AG20443 (cell line): ENCODE measurements around the gene UBAP2.
"Not testable (repeated sequence)": the region's sequence is repeated elsewhere in the genome, so short reads cannot be mapped to it uniquely, and the experiment has no call there.

ENCODE experiments used
- DNase-seq: peaks from one replicate; pipeline ENCODE4 v3.0.0; 2012; ENCODE audit warnings: low spot score, mixed read lengths

UBAP2 gene

DNA sequence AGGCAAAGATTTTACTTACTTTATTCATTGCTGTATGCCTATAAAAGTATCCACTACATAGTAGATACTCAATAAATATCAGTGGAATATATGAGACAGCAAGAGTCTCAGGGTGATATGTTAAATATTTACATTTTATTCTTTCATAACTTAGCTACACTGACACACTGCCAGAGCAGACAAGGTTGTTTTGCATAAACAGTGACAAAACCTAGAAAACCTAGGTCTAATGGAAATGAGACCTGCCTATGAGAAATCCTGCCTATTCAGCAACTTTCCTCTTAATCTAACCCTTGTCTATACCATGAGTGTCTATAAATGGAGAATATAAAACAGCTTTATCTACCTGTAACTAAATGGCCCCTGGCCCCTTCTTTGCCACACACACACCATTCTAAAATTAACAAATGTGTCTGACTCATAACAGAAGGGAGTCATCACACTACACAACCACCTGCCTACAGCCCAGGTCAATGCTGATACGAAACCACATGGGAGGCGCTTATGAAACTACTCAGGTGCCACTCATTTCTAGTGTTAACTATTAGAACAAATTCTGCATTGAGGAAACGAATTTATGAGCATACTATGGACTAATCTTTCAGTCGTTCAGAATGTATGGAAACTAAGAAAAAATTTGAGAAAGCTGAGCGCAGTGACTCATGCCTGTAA is 60.3 kb downstream of the UBAP2 start:
- no peak for DNase-seq

DNA sequence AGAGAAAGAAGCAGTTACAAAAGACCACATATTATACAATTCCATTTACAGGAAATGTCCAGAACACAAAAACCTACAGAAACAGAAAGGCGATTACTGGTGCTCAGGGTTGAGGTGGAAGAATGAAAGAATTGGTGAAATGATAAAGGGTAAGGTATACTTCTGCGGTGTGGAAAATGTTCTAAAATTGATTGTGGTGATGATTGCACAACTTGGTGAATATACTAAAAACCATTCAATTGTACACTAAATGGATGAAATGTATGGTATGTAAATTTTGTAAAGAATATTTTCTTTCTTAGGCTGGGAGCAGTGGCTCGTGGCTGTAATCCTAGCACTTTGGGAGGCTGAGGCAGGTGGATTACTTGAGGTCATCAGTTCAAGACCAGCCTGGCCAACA is 72.3 kb downstream of the UBAP2 start:
- no peak for DNase-seq

DNA sequence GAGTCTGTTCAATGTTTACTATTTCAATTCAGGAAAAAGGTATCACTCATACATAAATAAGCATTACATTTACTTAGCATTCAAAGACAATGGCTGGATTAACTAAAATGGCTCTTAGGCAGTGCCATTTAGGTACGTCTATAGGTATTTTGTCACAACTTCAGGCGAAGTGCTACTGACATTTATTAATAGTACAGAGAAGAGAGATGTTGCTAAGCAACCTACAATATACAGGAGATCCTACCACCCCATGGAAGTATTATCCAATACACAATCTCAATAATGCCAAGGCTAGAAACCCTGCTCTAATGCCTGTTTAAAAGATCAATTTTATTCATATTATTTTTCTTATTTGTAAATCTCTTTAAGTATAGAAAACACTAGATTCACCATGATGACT is 76.0 kb downstream of the UBAP2 start:
- DNase-seq: no peak

DNA sequence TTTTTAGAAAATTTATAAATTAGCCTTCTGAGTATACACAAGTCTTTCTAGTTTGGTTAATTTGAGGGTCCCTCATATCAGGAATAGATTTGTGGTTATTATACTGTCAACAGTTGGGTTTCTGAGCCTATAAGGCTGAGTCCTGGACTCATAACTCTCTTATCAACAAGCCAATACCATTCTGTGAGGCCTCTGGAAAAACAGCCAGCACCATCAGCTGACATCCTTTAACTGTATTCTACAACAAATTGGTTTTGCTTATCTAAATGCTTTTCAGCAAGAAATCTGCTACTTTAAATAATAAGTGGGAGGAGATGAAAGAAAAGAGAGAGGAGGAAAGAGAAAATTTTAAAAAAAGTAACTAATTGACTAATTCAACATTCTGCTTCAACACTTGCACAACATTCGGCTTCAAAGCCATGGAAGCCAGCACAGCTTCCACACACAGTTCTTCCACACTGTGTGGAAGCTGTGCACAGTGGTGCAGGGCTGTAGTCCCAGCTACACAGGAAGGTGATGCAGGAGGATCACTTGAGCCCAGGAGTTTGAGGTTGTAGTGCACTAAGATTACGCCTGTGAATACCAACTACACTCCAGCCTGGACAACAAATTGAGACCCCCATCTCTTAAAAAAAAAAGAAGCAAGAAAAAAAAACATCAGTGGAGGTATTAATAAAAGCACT is 84.5 kb downstream of the UBAP2 start:
- no peak for DNase-seq

DNA sequence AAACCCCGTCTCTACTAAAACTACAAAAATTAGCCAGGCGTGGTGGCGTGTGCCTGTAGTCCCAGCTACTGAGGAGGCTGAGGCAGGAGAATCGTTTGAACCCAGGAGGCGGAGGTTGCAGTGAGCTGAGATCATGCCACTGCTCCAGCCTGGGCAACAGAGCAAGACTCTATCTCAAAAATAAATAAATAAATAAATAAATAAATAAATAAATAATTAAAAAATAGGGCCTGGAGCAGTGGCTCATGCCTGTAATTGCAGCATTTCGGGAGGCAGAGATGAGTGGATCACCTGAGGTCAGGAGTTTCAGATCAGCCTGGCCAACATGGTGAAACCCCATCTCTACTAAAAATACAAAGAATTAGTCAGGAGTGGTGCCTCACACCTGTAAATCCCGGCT is 86.2 kb downstream of the UBAP2 start:
- DNase-seq: not testable (repeated sequence)

DNA sequence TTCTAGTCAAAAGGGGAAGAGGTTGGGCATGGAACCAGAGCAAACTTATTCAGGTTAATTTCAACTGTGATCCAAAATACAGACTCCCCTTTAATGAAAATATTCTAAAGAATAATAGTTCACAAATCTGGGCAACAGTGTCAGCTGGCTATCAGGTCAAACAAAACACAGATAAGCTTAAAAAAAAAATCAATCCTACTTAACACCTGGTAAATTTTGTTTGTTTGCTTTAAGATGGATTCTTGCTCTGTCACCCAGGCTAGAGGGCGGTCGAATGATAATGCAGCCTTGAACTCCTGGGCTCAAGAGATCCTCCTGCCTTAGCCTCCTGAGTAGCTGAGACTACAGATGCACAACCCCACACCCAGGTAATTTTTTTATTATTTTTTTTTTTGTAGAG is 89.0 kb downstream of the UBAP2 start:
- DNase-seq: no peak

DNA sequence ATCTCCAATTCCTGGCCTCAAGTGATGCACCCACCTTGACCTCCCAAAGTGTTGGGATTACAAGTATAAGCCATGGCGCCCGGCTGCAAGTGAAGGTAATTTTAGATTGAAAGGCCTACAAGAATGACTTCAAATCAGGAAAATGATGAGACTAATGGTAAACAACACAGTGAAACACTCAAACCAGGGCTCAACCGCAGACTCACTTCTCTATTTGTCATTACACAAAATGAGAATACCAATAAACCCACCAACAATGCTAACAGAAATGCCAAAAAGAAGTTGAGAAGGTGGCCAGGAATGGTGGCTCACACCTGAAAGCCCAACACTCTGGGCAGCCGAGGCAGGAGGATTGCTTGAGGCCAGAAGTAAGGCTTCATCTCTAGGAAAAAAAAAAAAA is 92.1 kb downstream of the UBAP2 start:
- no peak for DNase-seq

DNA sequence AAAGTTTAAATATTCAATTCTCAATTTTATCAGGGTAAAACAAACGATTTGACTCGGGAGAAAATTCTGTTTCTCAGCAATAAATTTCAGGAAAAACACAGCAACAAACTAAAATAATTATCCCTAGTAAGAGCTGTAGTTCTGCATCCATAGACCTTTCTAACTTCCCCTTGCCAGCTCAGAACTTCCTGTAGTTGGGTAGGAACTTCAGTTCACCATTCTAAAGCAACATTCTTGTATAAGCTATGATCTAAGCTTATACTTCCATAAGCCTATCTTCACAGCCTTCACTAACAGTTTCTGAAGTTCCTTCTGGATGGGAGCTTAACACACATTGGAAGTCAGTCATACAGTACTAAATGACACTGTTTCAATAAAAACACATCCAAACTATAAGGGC is 96.6 kb downstream of the UBAP2 start:
- no peak for DNase-seq

DNA sequence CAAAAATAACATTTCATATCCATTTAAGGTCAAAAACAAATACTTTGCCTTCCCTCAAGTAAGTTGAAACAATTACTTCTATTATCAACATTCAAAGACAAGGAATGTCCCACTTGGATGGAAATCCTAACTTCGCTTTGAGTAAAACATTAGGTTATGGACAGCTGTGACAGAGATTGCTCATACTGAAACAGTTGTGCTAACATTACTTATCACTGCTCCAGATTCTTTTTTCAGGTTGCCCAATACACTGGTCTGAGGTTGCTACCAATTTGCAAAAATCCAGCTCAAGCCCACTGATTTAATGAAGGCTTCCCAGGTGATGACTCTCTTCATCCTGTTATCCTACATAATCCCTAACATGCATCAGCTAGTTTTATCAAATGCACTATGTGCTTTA is 98.3 kb downstream of the UBAP2 start:
- no peak for DNase-seq

DNA sequence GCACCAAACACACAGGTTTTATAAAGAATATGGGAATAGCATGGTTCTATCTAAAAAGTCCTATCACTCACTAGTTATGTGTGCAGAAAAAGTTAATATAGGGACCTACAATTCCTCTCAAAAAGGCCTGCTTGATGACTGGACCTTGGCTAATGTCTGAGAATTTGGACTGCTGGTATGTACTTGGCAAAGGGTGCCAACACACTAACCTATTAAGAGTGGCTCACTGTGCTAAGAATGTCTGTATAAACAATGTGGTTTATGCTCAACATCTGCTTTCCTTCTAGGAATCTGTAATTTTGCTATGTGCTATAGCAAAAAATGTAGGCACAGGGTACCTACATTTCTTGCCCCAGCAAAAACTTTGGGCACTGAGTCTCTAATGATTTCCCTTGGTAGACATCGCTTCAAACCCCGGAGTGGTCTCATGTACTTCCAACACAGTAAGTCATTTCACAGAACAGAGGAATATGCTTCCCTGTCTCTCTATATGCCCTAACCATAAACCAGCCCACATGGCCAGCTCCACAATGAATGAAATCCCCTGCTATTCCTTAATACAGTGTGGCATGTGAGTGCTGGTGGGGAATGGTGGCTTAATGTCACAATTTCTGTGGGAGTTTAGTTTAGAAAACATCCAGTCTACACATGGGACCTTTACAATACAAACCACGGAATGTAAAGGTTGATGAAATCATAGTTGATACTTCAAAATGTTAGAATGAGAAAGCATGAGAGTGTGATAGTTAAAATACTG is 101.7 kb downstream of the UBAP2 start:
- peak; percentile 92 for DNase-seq

DNA sequence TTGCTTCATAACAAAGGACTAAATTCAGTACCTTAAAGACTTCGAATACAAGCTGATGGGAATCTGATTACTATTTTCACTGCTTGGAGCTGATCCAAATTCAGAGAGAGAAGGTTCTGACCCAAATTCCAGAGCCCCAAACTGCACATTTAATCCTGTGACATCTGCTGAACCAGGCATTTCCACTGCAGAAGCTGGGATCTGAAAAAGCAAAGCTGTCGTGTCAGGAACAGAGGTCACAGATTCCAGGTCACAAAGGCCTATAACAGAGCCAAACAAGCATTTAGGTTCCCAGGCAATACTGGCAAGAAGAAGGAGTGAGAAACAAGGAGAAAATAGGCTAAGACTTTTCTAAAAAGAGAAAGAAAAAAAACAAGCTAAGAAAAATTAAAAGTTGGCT is 105.3 kb downstream of the UBAP2 start:
- no peak for DNase-seq

DNA sequence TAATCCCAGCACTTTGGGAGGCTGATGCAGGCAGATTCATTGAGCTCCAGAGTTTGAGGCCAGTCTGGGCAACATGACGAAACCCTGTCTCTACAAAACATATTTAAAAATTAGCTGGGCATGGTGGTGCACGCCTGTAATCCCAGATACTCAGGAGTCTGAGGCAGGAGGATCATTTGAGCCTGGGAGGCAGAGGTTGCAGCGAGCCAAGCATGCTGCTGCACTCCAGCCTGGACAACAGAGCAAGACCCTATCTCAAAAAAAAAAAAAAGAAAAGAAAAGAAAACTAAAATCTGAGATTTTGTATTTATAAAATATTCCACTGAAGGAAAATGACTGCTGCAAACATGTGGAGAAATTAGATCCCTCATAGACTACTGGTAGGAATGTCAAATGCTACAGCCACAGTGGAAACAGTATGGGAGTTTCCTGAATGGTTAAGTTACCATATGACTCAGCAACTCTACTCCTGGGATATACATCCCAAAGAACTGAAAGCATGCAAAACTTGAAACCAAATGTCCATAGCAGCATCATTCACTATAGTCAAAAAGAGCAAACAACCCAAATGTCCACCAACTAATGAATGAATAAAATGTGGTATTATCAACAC is 106.1 kb downstream of the UBAP2 start:
- DNase-seq: no peak

DNA sequence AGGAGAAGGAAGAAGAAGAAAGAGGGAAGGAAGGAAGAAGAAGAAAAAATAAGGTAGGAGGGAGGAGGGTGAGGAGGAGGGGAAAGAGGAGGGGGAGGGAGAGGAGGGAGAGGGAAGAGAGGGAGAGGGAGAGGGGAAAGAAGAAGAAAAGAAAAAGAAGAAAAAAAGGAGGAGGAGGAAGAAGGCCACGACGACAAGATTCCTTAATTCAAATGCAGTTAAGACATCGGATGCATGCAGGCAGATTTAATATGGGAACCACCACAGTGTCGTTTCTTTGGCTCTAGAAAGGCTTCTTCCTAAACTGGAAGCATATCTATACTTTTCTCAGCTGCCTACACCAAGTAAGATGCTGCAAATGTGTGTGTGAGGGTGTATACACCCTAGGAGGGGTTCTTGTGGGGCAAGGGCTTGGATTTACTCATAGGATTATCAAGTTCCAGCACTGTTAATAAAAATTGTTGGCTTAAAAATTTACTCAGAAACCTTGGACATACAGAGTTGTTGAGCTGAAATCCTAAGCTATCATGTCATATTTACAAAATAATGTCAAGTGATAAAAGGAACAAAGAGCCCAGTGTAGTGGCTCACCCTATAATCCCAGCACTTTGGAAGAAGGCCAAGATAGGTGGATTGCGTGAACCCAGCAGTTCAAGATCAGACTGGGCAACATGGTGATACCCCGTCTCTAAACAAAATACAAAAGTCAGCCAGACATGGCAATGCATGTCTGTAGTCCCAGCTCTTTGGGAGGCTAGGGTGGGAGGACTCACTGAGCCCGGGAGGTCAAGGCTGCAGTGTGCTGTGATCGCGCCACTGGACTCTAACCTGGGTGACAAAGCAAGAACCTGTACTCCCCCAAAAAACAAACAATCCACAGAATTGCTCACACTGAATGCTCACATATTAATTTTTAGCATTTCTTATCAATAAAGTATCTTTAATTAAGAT is 108.5 kb downstream of the UBAP2 start:
- DNase-seq: no peak

DNA sequence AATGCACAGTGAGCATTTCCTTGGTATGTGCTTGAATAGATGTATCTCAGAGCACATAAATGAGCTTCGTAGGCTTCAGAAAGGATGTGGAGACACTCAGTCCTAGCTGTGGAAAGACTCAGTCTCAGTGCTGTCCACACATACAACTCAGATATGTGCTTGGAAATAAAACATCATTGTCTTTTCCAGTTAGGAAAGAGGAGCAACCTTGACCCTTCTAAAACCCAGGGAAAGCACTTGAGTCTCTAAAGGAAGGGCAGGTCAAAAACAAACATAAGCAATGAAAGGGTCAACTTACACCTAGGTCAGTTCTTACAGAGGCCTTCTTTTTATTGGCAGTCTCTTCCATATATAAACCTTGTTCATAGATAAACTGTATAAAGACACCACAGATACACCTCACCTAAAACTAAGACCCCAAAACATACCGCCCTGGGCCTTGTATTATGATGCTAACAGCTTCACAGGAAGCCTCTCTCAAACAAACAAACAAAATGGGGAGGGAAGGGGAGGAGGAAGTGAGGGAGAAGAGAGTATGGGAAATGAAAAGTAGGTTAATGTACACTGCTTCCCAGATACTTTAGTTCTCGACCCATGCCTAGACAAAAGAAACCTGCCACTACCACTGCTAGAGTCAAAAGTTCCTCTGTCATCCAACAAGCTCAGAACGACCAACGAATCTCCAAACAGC is 114.4 kb downstream of the UBAP2 start:
- no peak for DNase-seq

DNA sequence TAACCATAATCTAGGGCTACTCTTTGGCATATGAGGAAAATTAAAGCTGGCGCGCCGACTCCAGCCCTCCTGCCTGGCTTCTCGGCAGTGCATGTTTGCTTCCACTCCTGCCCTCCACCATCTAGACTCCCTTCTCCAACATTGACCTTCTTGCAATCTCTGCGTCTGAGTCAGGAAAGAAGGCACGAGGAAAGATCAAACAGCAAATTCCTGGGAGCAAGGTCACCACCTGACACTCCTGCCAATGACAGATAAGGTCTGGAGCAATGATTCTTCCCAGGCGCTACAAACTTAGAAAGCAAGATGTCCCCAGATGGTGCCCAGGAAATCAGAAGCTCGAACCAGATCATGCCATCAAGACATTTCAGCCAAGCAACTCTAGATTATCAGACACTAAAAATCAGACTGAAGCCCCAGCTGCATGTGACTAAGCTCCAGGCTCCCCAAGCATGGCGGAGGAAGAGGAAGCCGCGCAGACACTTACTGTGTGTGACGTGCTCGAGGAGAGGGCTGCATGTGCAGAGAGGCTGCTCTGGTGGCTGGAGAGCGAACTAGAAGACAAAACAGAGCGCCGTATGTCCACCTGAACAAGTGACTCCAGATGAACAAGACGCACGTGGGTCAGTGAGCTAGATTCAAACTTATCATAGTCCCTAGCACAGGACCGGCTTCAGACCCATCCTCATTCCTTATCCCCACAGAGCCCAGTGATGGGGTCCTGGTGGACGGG is 116.4 kb downstream of the UBAP2 start:
- DNase-seq: no peak

DNA sequence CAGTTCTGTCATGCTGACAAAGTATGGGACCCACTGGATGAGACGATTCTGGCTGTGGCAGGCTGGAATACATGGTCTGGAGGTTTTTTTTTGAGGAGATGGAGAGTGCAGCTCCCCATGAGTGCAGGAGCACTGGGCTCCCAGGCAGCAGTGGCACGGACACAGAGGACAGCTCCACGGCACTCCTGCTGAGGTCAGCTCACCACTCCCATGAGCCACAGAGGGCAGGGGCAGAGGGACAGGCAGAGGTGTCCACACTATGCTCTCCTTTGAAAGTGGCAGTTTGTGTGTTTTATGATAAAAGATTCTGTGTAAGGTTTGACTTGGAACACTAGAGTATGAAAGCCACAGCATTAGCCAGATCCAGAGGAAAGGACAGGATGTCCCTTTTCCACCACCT is 117.4 kb downstream of the UBAP2 start:
- no peak for DNase-seq

DNA sequence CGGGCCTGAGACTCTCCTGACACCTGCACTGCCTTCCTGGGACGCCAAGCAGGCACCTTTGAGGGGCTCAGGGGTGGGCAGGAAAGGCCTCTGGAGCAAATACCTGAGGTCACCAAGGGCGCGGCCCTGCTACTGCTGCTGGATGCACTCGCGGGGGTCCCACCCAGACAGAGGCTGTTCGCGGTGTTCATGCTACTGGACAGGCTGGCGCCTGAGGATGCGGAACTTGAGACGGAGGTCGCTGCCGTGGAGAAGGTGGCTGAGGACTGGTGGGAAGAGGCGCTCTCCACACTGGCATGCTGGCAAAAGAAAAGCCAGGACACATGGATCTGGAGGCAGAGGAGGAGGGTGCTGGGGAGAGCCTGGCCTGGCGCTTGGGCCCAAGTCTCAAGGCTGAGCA is 121.0 kb downstream of the UBAP2 start:
- DNase-seq: no peak

DNA sequence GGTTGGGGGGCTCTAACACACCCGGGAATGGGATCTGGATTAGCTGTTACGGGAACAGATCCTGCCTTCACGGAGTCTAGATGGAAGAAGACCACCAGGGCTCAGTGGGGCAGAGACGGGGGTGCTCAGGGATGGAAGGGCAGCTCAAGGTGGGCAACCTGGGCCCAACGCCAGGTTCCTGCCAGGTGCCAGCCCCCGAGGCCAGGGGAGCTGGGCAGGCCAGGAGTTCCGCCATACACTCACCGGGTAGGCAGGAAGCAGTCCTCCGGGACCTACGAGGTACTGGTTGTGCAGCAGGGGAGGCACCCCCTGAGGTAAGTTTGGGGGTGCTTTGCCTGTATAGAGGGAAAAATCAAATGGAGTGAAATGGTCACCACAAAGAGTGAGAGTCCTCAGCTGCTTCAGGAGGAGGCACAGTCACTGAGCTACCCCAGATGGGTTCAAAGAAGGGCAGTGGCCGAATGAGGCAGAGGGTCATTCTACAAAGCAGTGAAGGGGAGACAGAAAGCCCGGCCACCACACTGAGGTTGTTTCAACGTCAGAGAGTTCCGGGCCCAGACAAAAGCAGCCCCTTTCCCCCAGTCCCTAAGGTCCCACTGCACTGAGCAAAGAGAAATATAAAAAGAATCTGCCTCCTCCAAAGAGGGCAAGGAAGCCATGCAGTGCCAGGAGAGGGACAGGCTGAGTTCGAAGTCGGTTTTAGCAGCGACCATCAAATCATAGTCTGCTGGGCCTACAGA is 121.8 kb downstream of the UBAP2 start:
- DNase-seq: no peak

DNA sequence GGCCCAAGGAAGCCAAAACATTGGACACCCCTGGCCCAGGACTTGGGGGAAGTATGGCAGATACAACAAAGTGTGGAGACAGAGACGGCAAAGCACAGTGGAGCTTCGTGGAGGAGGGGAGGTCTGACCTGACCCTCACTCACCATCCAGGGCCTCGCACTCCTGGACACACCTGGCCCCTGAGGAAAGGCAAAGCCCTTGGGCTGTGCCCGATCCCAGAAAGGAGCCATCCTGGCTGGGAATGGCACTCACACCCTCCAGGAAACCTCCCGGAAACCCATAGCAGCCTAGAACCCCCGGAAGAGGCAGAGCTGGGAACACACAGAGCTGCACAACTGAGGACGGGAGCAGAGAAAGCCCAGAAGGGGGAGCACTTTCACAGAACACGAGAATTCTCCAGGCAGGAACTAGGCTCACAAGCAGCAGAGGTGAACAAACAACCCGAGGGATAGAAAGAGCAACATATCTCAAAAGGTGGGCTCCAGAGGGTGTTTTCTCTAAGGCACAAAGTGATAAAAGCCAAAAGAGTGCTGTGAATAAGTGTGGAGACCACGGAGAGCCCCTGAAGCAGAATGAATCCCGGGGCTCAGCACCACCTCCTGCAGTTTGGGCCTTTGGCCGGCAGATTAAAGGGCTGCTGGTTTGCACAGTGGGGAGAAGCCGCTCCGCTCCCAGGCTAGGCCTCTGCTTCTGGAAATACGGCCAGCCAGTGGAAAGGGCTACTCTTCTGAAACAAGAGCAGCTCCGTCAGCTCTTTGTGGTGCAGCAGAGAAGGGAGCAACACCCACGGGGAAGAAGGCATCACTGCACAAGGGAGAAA is 123.5 kb downstream of the UBAP2 start:
- peak; percentile 83 for DNase-seq
